Prostate gland (tissue), 2 donors: ENCODE data around the gene KLHL2.

Experiments used
- CTCF ChIP-seq, 4 experiments: fragments of 200-600 bp in 2 of 4; fragments of 450-650 bp in 2 of 4; sonication (generic) in 2 of 4; IDR thresholded peaks; 1 replicate in 3 of 4; 2 replicates in 1 of 4; pipeline ENCODE4 v1.5.1; 2016 to 2019; ENCODE audit warnings: antibody characterized with exemption in 4 of 4, mild to moderate bottlenecking in 2 of 4, moderate library complexity in 2 of 4
- POLR2A ChIP-seq: fragments of 450-650 bp; IDR thresholded peaks from one replicate; pipeline ENCODE4 v1.6.1; 2016; ENCODE audit warnings: antibody characterized with exemption, mild to moderate bottlenecking
- POLR2AphosphoS5 ChIP-seq: sonication (generic); formaldehyde crosslinking; IDR thresholded peaks from one replicate; pipeline ENCODE4 v1.6.1; 2017; ENCODE audit warnings: antibody characterized with exemption

- no peak for TF ChIP-seq CTCF (IDR thresholded peaks at IDR 0.05)
- no peak for TF ChIP-seq POLR2A
- TF ChIP-seq POLR2AphosphoS5, result no peak
Measured at GRCh38 chr4:165248102-165248501, 40.7 kb downstream of the KLHL2 start.
